Endometrial microvascular endothelial cells (primary cell): ENCODE data around the gene SDC1. TPM values are rescaled to one million over a fixed set of nuclear protein-coding genes. Genes with fewer than 3 reads are reported as not detected.

Source experiments
- in situ Hi-C: cut with HindIII; loops from 2 replicates; pipeline ENCODE4 v1.10.0; 2017; ENCODE audit warnings: low sequenced_read_pairs, low pct_unique_long_range_greater_than_20kb; ENCODE audit errors: inconsistent ontology term
- total RNA-seq: library from RNA; depleted of rRNA; stranded (reverse); fragments of >200 nt; gene quantifications from one replicate; pipeline ENCODE4 v1.2.3, GENCODE V29; 2015; ENCODE audit errors: inconsistent ontology term

SDC1 gene
- total RNA-seq, 1 donor from 2014 or later, result 2.9 TPM

- in situ Hi-C loops, result no loop called here
These were observed 8.6 kb downstream of the SDC1 start for GRCh38 chr2:20216130-20217025.

DNA sequence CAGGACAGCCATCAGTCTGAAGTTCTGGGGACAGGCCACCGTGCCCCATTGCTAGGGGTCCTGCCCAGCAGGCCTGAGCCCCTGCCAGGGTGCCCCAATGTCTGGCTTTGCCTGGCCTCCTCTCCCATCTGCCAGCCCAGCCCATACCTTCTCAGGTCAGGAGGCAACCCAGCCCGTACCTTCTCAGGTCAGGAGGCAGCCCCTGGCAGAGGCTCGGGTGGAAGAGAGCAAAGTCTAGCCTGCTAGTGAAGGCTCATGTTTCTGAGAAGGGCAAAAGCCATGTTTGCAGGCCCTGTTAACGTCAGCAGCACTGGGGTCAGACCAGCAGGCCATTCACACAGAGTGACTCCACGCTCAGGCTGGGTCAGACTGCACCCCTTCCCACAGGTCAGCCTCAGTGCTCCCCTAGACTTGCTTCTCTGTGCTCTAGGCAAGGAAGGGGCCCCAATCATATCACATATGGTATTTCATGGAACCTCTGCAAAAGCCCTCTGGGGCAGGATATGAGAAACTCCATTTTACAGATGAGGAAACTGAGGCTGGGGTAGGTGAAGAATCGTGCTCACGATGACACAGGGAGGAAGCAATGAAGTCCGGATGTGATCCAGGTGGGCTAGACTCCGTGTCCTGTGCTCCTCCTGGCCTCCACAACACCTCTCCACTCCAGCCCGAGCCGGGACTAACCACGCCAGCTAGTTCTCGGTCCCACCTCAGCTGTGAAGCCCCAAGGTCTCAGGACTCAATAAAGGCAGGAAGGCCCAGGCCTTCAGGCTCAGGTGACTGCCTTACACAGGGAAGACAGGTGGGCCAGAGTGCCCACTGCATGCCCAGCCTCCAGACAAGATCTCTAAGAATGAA, 9.5 kb downstream of the SDC1 start:
- in situ Hi-C loops, result no loop called here

GRCh38 chr2:20214566-20215182, 10.3 kb downstream of the SDC1 start:
- in situ Hi-C loops, result no loop called here

DNA sequence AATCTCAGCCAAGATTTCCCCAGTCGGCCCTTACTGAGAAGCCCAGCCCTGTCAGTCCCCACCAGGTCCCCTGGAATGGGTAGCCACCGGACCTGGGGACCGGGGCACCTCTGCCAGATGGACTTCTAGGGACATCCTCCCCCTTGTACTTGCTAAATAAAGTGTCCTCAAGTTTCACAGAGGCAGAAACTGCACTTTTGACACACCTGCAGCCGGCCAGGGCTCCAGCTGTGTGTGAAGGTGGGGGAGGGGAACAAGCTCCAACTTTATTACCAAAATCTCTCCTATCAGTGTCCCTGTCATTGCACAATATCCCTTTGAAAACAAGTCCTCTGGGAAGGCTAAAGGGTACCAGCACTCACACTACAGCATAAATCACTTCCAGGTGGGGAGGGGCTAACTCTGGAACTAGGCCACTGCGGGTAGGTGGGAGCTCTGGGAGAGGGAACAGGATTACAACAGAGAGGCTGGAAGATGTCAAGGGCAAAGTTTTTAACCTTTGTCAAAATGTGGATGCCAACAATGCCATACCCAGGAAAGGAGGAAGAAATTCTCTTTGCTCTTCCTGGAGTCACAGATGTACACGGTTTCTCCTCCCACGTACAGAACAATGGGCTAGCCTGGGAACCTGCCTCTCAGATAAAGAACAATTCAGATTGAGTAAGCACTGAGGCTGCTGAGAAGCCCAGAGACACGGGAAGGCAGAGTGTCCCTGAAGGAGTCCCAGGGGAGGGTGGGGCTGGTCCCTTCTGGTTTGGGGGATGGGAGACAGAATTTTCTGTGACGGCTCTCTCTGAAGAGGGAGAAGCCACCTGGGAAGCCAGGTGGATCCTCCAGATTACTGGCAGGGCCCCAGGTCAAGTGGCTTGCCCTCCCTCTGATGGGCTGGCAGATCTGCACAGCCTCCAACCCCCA, 11.0 kb downstream of the SDC1 start:
- in situ Hi-C loops, result no loop called here

- in situ Hi-C loops, result no loop called here
These were observed 11.9 kb downstream of the SDC1 start for GRCh38 chr2:20212871-20213503.

DNA sequence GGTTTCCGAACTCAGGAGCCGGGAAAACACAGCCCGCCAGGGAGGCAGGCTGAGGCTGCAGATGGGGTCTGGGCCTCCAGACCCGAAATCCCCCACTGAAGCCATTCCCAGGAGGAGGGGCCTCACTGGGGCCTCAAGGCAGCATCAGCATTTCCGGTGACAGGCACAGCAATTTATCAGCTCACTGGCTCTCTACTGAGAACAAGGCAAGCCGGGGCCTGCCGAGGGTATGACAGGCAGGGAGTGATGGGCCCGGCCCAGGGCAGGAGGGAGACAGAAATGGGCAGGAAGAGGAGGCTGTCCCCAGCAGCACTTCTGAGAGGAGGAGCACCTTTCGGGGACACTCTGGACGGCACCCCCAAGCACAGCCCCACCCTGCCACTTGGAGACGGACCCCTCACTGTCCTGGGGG, 12.5 kb downstream of the SDC1 start:
- in situ Hi-C loops, result no loop called here

- in situ Hi-C loops, result no loop called here
These were observed 13.0 kb downstream of the SDC1 start for GRCh38 chr2:20211860-20212458.

DNA sequence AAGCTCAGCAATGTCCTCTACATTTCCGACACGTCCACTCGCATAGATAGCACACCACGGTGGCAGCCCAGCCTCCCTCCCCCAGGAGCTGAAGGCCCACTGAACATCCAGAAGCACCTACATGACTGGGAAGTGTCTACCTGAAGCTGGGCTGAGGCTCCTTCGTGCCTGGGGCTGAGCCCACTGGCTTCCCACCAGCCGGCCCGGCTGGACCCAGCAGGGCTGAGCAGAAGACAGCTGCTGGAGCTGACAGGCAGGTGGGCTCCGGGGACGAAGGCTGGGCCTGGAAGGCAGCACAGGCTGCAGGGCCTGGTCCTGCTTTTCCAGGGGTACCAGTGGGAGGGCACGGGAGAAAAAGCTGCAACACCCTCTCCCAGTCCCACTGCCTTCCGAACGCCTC, 13.5 kb downstream of the SDC1 start:
- in situ Hi-C loops, result no loop called here

DNA sequence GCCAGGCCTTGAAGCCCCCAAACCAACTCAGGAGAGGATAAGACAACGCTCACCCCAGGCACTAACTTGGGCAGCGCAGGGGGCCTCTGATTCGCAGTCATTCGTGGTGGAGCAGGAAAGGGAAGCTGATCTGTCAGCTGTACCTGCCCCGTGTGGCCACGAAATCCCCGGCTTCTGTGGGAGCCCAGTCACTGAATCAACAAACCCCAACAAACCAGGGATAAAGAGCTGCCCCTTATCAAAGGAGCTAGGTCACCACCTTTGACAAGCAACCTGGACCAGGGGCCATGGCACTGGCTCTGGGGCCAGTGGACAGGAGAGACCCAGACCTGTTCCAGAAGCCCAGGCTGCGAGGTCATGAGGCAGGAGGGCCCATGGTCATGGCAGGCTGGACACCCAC, 14.5 kb downstream of the SDC1 start:
- in situ Hi-C loops, result no loop called here

DNA sequence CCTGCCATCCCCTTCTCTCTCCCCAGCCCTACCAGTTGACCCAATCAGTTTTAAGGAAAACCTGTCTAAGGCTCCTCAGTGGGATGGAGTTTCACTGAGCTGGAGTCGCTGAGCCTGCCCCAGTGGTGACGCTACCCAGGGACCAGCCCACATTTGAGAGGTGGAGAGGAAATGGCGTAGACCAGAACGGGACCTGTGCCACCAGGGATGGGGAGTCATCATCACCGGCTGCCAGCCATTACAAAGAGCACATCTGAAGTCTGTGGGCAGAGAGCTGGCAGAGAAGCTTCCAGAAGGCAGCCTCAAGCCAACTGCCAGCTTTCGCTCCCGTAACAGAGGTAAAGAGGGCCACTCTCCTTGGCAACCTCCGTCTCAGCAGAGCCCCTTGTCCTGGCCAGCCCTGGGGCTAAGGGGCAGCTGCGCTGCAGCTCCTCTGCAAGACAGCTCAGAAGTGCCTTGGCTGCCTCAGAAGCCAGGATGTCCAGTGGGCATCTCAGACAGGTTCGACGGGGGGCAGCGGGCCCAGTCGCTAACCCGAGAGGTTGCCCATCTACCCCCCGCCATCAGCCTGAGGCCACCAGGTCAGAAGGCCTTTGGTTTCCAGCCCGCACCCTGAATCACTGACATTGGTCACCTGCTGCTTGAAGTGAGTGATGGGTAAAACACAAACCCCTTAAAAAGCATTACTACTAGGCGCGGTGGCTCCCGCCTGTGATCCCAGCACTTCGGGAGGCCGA, 15.4 kb downstream of the SDC1 start:
- in situ Hi-C loops, result no loop called here

- in situ Hi-C loops, result no loop called here
These were observed 16.5 kb downstream of the SDC1 start for GRCh38 chr2:20208476-20208859.

DNA sequence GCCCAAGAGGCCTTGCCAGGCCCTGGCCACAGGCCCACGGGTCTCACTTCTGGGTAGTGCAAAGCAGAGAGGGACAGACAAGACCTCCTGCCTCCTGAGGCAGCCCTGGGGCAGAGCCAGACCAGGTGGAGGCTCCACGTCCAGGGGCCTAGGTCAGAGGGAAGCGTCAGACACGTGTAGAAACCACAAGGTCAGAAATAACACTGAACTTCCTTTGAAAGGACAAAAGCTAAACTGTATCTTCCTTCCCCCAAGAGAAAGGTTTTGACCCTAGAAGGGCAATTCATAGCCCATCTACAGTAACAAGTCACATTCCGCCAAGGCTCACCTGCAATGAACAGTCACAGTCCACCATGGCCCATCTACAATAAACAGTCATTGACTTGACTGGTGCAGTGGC, 17.9 kb downstream of the SDC1 start:
- in situ Hi-C loops, result no loop called here

GRCh38 chr2:20205915-20206524, 18.9 kb downstream of the SDC1 start:
- in situ Hi-C loops, result no loop called here

GRCh38 chr2:20205069-20205468, 19.9 kb downstream of the SDC1 start:
- in situ Hi-C loops, result no loop called here

GRCh38 chr2:20203521-20204225, 21.3 kb downstream of the SDC1 start:
- in situ Hi-C loops, result no loop called here

GRCh38 chr2:20203072-20203471, 21.9 kb downstream of the SDC1 start:
- in situ Hi-C loops, result no loop called here
